IPS-18a (cell line): Measurements from ENCODE around the gene CRIP3.

Experiments used
- H3K27ac ChIP-seq: one replicate; pipeline ENCODE4 v1.5.1; 2013; ENCODE audit warnings: low read length
- H3K27me3 ChIP-seq: one replicate; pipeline ENCODE4 v1.6.1; 2013; ENCODE audit warnings: mild to moderate bottlenecking, low read length; ENCODE audit not compliant: control insufficient read depth, insufficient read depth
- H3K36me3 ChIP-seq: one replicate; pipeline ENCODE4 v1.6.1; 2013; ENCODE audit warnings: low read depth, low read length; ENCODE audit not compliant: control insufficient read depth
- H3K4me1 ChIP-seq: one replicate; pipeline ENCODE4 v1.6.1; 2013; ENCODE audit warnings: low read depth, low read length; ENCODE audit not compliant: control insufficient read depth
- H3K4me3 ChIP-seq: one replicate; pipeline ENCODE4 v1.5.1; 2013; ENCODE audit warnings: low read length
- H3K9ac ChIP-seq: one replicate; pipeline ENCODE4 v1.6.1; 2013; ENCODE audit warnings: mild to moderate bottlenecking, low read length, moderate library complexity
- H3K9me3 ChIP-seq: one replicate; pipeline ENCODE4 v1.6.1; 2013; ENCODE audit warnings: low read depth, low read length; ENCODE audit not compliant: control insufficient read depth

CRIP3 gene

DNA sequence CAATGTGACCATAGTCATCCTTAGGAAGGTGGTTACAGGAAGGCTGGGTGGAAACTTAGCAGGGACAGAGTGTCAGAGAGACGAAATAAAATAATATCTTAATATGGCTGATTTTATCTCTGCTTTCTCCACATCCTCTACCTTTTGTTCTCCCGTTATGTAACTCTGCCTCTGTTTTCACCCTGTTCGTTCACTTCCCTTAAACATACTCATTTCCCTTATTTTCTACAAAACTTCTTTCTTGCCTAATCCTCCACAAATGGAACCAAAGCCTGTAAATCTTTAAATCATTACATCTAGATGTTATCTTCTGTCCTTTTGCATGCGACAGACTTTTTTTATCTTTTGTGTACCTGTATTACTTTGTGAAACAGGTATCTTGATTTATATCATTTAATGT is 23.3 kb upstream of the CRIP3 start:
- H3K27me3 ChIP-seq: no peaks in the 10 kb centered on the region
- no peak overlapping the region for H3K27ac ChIP-seq
- H3K9me3 ChIP-seq: no peaks in the 10 kb centered on the region
- H3K36me3 ChIP-seq: no peaks in the 10 kb centered on the region
- no peak overlapping the region for H3K4me3 ChIP-seq
- H3K9ac ChIP-seq: no peak overlapping the region
- no peaks in the 10 kb centered on the region for H3K4me1 ChIP-seq

DNA sequence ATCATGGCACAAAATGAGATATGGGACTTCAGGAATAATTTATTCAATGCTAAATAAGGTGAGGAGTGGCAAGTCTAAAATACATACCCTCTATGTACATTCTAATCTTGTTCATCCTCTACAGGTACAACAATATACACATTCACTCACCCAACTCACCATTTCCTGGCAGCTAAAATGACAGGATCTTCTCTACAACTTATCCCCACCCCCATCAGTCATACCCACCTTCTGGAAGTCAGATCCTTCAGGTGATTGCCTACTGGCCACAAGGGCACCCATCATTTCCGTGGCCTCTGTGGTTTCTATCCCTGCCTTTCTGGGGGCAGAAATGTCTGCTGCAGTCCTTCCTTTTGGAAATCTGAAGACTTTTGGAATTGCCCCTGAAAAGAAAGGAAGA is 22.8 kb upstream of the CRIP3 start:
- H3K27ac ChIP-seq: no peak overlapping the region
- no peaks in the 10 kb centered on the region for H3K27me3 ChIP-seq
- no peaks in the 10 kb centered on the region for H3K36me3 ChIP-seq
- H3K4me3 ChIP-seq: no peak overlapping the region
- no peaks in the 10 kb centered on the region for H3K4me1 ChIP-seq
- no peaks in the 10 kb centered on the region for H3K9me3 ChIP-seq
- no peak overlapping the region for H3K9ac ChIP-seq

DNA sequence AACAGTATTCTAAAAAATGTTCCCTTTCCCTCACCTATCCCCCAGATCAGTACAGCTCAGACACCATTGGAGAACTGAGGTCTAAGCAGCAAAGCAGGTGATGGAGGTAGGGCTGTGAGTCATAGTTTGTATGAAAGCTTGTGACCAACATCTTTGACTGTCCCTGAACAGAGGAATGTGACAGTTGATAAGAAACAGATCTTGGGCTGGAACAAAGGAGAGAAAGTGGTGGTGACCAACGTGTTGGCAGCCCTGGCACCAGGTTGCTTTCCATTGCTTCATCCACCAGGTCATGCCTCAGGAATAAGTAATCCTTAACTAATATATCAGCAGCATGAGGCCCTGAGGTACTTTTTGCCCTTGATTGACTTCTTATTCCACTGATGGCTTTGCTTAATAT is 19.9 kb upstream of the CRIP3 start:
- no peaks in the 10 kb centered on the region for H3K4me1 ChIP-seq
- H3K27ac ChIP-seq: no peak overlapping the region
- H3K27me3 ChIP-seq: no peaks in the 10 kb centered on the region
- no peak overlapping the region for H3K9ac ChIP-seq
- no peaks in the 10 kb centered on the region for H3K9me3 ChIP-seq
- no peak overlapping the region for H3K4me3 ChIP-seq
- no peaks in the 10 kb centered on the region for H3K36me3 ChIP-seq

DNA sequence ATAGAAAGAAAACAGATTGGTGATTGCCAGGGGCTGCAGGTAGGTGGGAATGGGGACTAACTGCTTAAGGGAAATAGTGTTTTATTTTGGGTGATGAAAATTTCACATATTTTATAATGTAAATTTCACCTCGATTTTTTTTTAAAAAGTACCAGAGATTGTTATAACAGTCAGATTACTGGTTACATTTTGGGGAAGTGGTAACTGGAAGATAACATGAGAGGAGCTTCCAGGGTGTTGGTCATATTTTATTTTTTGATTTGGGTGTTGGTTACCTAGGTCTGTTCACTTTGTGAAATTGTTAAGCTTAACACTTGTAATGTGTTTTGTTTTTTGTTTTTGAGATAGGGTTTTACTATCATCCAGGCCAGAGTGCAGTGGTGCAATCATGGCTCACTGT is 17.2 kb upstream of the CRIP3 start:
- Histone ChIP-seq H3K27ac (no peak overlapping the region), H3K4me1 (no peaks in the 10 kb centered on the region), H3K9ac (no peak overlapping the region), H3K9me3 (no peaks in the 10 kb centered on the region), H3K4me3 (no peak overlapping the region), H3K27me3 (no peaks in the 10 kb centered on the region), H3K36me3 (no peaks in the 10 kb centered on the region)

DNA sequence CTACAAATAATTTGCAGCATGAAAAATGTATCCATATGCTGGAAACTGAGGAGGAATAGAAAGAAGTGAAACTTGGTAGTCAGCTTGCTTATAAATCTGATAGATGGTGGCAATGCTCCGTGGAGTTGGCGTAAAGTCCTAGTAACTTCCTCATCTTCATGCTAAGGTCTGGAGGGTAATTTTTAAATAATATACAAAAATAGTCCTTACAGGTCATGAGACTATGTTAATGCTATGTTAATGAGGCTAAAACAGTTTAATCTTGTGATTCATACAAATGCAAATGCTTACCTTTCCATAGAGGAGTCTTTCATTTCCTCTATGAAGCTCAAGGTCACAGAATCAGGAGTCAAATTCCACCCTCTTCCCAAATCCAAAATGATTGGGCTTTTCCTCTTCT is 9.4 kb upstream of the CRIP3 start:
- Histone ChIP-seq H3K27ac (no peak overlapping the region), H3K27me3 (no peaks in the 10 kb centered on the region), H3K9me3 (no peaks in the 10 kb centered on the region), H3K4me1 (peaks cover 7% of the 10 kb centered on the region), H3K4me3 (no peak overlapping the region), H3K36me3 (no peaks in the 10 kb centered on the region), H3K9ac (no peak overlapping the region)

DNA sequence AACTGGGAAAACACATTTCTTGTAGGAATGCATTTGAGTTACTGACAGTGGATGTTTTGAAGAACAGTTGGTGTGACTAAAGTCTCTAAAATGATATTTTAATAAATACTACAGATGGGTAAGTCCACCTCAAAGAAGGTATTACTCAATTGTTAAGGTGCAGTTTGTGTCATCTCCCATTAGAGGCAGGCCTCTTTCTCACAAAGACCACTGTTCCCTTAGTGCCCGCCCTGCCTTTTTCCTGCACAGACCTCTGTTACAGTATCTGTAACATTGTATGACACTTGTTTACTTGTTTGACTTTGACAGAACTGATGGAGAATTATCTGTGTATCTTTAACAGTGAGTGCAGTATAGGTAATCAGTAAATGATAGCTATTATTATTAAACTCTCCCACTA is 5.2 kb upstream of the CRIP3 start:
- peaks cover 5% of the 10 kb centered on the region for H3K27me3 ChIP-seq
- no peaks in the 10 kb centered on the region for H3K9me3 ChIP-seq
- peaks cover 12% of the 10 kb centered on the region for H3K4me1 ChIP-seq
- no peak overlapping the region for H3K4me3 ChIP-seq
- no peak overlapping the region for H3K9ac ChIP-seq
- H3K36me3 ChIP-seq: no peaks in the 10 kb centered on the region
- no peak overlapping the region for H3K27ac ChIP-seq

DNA sequence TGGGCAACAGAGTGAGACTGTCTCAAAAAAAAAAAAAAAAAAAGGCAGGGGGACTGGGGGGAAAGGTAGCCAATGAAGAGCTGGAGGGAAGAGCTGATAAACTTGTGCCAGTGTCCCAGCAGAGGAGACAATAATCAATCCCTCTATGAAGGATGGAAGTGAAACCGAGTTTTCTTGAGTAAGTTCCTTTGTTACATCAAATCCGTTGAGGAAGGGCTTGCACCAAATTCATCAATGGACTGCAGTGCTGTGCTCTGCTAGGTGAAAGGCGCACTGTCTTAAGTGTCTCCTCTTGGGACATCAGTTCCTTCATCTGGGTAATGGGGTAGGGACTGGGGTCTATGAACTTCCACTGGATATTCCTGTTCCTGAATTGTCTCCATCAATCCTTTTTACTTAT is 3.0 kb upstream of the CRIP3 start:
- Histone ChIP-seq H3K4me1 (peaks cover 11% of the 10 kb centered on the region), H3K4me3 (no peak overlapping the region), H3K27ac (no peak overlapping the region), H3K27me3 (peaks cover 5% of the 10 kb centered on the region), H3K9me3 (no peaks in the 10 kb centered on the region), H3K36me3 (no peaks in the 10 kb centered on the region), H3K9ac (no peak overlapping the region)

DNA sequence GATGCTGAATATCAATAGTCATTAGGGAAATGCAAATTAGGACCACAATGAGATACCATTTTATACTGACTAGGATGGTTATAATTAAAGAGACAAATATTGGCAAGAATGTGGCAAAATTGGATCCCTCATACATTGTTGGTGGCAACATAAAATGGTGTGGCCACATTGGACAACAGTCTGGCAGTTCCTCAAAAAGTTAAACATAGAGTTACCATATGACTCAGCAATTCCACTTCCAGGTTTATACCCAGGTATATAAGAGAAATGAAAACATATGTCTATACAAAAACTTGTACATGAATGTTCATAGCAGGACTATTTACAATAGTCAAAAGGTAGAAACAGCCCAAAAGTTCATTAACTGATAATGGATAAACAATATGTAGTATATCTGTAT is 2.0 kb upstream of the CRIP3 start:
- Histone ChIP-seq H3K4me3 (no peak overlapping the region), H3K4me1 (peaks cover 11% of the 10 kb centered on the region), H3K27ac (no peak overlapping the region), H3K9me3 (no peaks in the 10 kb centered on the region), H3K9ac (no peak overlapping the region), H3K27me3 (peaks cover 5% of the 10 kb centered on the region), H3K36me3 (no peaks in the 10 kb centered on the region)

DNA sequence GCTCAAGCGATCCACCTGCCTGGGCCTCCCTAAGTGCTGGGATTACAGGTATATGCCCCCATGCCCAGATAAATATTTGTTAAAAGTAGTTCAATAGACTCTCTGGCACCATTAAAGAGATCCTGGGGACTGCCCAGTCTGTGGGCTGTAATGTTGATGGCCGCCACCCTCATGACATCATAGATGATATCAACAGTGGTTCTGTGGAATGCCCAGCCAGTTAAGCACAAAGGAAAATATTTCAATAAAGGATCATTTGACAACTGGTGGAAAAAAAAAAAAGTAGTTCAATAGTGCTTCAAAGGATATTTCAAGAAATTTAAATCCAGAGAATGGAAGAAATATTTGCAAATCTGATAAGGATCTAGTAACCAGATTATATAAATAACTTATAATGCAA is 1.5 kb upstream of the CRIP3 start:
- H3K4me3 ChIP-seq: no peak overlapping the region
- H3K9ac ChIP-seq: no peak overlapping the region
- no peaks in the 10 kb centered on the region for H3K36me3 ChIP-seq
- H3K27ac ChIP-seq: no peak overlapping the region
- peaks cover 5% of the 10 kb centered on the region for H3K27me3 ChIP-seq
- peaks cover 15% of the 10 kb centered on the region for H3K4me1 ChIP-seq
- H3K9me3 ChIP-seq: no peaks in the 10 kb centered on the region

DNA sequence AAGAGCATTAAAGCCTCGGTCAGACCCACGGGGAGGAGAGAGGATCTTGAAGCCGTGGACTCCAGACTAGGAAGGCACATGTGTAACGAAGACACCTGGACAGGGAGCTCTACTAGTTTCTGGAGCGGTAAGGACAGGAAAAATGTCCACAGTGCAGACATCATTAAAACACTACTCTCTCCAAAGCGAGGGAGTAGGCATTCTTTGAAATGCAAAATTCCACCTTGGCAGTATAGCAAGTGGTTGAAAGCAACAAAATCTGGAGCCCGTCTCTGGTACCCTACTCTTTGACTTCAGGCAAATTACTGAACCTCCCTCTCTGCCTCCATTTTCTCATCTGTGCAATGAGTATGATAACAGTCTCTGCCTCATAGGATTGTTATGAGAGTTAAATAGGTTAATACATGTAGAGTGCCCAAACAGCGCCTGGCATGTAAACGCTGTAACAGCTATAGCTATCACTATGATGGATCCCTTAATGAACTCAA is 408 bp upstream of the CRIP3 start:
- H3K27ac ChIP-seq: no peak overlapping the region
- no peaks in the 10 kb centered on the region for H3K36me3 ChIP-seq
- H3K9me3 ChIP-seq: no peaks in the 10 kb centered on the region
- H3K4me3 ChIP-seq: peak overlapping the region; percentile 67
- peaks cover 16% of the 10 kb centered on the region for H3K4me1 ChIP-seq
- H3K9ac ChIP-seq: peak overlapping the region; percentile 74
- peaks cover 5% of the 10 kb centered on the region for H3K27me3 ChIP-seq

DNA sequence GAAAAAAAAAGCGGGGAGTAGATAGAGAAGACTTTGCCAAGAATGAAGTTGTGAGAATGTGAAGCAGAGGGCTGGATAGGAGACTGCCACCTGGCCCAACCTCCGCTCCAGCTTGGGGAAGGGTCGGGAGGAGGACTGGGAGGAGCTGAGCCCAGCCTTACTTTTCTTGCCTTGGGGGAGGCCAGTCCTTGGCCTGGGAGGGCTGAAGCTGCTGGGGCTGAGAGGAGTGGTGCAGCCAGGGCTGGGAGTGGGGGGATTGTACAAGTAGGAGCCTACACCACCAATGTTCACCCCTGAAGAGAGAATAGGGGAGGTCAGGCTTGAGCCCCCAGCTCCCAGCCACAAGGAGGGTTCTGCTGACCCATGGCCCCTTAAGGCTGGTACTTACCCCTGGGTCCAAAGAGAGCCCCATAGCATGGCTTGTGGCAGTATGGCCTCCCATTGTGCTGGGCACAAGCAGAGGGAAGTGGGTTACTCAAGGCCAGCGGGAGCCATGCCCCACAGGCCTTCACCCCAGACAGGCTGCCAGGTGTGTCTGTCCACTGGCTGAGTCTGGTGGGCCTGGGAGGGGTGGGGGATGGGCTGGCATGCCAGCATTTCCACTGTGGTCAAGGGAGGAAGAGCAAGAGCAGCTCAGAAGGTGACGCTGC is 1.1 kb downstream of the CRIP3 start:
- Histone ChIP-seq H3K27ac (no peak overlapping the region), H3K4me3 (peak overlapping the region; percentile 67), H3K9ac (no peak overlapping the region), H3K9me3 (no peaks in the 10 kb centered on the region), H3K27me3 (peaks cover 5% of the 10 kb centered on the region), H3K36me3 (no peaks in the 10 kb centered on the region), H3K4me1 (peaks cover 16% of the 10 kb centered on the region)

DNA sequence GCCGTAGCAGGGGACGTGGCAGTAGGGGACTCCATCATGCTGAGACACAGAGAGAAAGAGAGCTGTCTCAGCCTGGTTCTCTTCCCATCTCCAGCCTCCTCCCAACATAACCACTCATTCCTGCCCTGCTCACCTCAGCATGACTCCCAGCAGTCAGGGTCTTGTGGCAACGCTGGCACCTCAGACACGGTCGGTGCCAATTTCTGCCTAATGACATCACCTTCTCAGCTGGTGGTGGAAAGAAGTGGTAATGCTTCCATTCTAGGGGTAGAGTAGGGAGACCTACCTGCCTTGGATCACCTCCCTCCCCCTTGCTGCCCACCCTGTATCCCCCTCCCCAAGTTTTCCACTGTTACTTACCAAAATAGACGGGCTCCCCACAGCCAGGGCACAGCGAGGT is 2.5 kb downstream of the CRIP3 start:
- H3K4me3 ChIP-seq: no peak overlapping the region
- H3K9ac ChIP-seq: no peak overlapping the region
- H3K27me3 ChIP-seq: peaks cover 5% of the 10 kb centered on the region
- H3K4me1 ChIP-seq: peaks cover 16% of the 10 kb centered on the region
- no peaks in the 10 kb centered on the region for H3K9me3 ChIP-seq
- H3K36me3 ChIP-seq: no peaks in the 10 kb centered on the region
- H3K27ac ChIP-seq: no peak overlapping the region
